ENCODE measurements around the gene PITPNM2.

PITPNM2 gene

DNA sequence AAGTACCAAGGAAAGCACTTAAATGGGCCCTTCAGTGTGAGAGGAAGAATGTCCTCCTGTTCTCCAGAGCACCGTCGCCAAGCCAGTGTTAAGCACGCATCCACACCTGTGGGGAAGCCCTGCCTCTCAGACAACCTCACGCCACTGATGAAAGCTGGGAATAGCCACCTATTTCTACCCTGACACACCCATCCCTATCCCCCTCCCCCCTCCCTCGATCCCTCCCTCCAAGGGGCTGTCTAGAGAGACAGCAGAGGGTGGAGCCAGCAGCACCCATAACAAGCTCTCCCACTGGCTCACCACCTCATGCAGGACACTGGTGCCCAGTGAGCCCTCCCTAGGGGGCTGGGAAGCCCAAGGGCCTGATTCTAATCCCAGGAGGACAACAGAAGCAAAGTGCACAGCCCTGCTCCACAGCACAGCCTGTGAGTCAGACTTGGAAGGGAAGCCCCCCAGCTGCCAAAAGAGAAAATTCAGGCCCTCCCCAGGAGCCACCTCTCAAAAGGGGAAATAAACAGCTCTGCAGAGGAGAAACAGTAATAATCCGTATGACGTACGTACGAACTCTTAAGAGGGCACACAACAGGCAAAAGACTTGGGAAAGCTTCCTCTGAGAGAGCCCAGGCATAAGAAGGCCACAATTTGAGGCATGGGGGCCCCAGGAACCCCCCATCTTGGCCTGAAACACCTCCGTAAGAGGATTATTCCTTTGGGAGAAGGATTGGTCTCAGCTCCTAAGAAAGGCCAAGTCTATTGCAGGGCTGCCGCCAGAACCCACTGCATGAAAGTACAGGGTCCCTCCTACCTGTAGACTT, 7.8 kb downstream of the PITPNM2 start:
- no peak for DNase-seq

DNA sequence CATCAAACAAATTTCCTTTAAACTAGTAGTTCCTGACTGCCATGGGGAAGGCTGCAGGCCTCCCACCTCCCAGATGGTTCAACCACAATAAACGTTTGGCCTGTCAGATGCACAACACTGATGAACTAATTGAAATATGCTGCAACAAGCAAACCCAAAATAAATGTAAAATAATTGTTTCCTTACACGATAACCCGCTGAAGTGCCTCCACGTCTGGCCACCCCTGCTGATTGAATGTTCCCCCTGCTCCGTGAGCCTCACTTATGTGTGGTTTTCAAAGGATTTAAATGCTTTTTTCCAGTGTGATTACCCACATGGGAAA, 8.4 kb downstream of the PITPNM2 start:
- no peak for DNase-seq

DNA sequence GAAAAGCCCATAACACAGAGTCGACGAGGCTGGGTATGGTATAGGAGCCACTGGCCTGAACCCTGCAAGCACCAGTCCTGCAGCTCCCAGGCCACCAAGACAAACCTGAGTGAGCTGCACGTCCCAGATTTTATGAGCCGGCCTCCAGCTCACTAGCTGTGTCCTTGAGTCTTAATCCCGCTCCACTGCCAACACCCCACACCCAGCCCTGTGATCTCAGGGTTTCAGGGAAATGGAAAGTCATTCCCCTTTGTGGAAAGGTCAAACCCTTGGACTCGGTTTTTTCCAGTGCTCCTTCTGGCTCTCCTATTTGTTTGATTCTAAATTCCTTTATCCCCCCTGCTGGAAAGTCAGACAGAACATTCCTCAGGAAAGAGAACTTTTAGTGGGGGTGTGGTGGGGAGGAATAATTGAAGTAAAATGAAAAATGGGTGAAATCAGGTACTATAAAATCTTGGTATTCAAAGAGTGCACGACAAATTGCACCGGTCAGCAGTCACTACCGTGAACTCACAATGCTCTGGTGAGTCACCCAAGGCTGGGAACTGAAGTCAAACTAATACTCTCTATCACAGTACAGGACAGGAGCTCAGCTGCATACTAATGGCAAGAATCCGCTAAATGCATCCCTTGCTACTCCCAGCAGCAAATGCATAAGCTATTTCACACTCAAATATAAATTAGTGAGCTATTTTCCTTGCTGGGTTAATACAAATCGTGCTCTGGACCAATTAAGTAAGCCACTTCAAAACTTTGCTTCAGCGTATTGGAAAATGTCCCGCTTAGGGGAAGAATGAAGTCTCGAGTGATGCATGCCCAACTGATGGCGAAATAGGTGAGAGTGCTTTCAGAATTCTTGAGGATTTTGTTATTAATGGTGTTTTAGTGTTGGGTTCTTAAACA, 9.0 kb downstream of the PITPNM2 start:
- DNase-seq = no peak

DNA sequence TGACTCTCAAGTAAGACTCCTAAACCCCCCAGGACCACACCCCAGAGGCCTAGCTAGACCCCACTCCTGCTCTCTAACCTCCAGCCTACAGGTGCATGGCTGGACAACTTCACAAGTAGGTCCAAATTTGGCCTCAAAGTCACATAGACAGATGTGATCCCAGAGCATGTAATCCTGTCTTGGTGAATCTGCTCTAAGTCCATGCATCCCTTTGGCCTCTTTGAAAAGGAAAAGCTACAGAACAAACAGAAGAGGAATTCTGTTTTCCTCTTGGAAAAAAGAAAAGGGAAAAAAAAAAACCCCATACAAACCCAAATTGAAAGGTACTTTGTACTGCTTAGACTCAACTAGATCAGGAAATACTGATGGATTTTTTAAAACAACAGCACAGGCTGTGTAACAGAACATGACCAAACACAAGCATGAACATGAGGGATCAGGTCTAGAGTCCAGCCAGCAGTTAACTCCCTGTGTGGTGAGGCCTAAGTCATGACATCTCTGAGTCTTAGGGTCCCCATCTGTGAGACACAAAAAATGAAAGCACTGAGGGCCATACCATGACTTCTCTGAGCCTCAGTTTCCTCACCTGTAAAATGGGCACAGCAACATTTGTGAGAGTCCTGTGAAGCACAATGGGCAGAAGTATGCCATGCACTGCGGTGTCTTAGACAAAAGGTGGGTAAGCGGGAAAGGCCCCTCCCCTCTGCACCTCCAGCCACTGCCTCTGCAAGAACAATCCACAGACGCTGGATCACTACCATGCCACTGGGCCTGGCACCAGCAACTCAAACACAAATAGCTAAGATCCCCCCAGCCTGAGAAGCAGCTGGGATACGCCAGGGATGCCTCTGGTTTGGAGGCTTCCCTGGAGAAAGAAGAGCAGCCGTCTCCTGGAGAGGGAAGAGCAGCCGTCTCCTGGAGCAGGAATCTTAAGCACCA, 9.9 kb downstream of the PITPNM2 start:
- no peak for DNase-seq

DNA sequence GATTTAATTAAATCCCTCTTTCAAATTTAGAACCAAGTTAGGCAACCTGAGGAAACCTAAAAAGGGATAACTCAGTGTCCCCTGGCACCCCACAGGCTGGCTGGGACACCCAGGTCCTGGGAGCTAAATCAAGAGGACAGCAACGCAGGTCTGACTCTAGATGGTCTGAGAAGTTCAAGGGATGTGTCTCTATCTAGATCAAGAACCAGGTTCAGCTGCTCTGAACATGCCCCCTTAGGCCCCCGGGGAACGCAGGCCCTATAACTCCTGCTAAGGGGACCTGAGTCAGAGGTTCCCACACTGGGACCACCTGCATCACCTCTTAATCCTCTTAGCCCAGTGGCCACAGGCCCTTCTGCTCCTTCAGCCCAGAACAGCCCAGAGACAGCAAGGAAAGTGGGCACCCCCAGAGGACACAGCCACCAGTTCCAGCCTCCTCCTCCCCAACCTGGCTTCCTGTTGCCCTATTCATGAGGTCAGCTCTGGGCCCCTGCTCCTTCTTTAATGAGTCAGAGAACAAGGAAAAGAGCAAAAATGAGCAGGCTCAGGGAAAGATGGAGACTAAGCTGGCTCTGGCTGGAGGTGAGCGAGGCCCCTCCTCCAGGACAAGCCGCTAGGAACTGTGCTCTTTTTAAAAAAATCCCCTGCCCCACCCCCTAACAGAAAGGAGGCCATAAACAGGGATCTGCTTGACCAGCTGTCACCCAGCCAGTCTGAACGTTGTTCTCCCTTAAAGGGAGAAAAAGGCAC, 10.8 kb downstream of the PITPNM2 start:
- no peak for DNase-seq

DNA sequence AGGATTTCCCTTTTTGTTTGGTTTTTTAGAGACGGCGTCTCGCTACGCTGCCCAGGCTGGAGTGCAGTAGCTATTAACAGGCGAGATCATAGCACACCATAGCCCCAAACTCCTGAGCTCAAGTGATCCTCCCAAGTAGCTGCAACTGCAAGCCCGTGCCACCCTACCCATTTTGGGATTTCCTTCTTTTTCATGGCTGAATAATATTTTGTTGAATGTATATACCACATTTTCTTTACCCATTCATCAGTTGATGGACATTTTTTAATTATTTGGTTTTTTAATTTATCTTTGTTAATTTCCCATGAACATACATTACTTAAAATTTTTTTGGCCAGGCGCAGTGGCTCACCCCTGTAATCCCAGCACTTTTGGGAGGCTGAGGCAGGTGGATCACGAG, 15.2 kb downstream of the PITPNM2 start:
- no peak for DNase-seq

DNA sequence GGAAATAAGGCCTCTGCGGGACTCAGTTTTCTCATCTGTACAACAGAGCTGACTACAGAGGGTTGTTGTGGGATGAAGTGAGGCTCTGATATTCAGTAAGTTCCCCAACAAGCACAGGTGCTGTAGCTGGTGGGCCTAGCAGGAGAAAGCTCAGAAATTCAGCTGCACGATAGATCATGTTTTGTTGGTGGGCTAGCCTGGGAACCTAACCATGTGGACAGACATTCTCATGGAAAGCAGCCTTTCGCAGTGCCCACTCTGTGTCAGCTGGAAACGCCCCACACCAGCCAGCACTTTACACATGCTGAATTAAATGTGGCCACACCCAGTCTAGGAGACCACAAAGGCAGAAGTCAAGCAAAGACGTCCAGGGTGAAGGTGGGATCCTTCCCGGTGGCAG, 16.1 kb downstream of the PITPNM2 start:
- DNase-seq = no peak

DNA sequence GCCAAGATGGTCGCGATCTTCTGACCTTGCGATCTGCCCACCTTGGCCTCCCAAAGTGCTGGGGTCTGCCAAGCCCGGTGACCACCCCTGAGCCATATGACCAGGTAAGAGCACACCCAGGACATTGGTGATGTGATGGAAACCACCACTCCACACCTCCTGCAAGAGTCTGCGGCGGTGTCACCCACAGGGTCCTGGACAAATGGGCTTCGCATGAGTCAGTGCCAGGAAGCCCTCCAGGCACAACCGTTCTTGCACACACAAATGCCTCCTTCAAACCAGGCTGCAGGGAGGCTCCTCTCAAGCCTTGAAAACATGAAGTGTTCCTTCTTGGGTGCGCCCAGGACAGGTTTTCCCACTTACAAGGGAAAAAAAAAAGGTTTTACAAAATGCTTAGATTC, 16.6 kb downstream of the PITPNM2 start:
- no peak for DNase-seq

DNA sequence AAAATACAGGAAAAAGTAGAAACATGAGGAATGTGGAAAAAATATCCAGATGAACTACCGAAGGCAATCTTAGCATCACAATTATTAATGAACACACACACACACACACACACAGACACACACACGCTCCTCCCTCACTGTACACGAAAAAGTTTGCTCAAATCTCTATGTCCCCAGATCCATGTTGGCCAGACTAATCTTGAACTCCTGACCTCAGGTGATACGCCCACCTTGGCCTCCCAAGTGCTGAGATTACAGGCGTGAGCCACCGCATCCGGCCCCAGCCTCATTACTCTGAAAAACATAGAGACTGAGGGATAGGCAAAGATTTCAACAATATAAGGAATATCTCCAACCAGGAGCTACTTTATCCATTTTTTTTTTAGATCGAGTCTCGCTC, 17.2 kb downstream of the PITPNM2 start:
- no peak for DNase-seq

DNA sequence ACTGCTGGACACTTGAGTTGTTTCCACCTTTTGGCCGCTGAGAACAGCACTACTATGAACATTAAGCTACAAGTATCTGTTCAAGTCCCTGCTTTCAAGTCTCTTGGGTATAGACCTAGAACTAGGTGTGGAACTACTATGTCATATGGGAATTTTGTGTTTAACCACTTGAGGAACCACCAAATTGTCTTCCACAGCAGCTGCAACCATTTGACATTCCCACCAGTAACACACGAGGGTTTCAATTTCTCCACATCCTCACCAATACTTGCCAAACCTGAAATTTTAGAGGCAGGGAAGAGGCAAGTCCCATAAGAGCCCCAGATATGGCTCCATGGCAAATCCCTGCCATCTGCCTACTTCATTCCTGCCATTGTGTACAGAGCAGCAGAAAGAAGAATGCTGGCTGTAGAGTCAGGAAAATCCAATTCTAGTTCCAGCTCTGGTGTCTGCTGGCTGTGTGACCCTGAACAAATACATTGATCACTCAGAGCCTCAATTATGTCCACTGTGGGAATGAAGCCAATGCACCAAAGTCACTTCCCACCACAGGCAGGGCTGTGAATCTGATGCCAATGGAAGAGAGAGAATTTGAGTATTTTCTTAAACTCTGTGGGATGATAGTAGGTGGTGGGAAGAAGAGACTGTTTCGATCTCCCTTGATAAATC, 17.8 kb downstream of the PITPNM2 start:
- no peak for DNase-seq

DNA sequence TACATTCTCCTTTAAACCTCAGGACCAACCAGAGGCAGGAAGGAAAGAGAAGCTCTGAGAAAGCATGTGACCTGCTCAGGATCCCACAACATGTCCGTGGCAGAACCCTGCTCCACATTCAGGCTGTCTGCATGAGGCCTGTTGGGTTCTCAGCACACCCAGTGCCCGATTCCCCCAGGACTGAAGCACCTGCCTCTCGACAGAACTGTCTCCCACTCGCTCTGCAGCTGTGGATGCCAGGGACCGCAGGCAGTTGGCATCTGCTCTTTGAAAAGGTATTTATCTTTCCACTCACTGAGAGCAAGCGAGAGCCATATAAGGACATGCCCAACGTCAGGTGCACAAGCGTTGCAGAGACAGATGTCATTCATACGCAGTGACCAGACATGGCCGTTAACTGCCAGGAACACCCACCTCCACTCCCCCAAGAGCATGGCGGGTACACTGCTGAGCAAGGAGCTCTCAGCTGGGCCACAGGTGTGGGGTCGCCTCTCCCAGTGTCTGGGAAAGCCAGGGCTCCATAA, 18.9 kb downstream of the PITPNM2 start:
- peak; percentile 45 to 69 for DNase-seq

DNA sequence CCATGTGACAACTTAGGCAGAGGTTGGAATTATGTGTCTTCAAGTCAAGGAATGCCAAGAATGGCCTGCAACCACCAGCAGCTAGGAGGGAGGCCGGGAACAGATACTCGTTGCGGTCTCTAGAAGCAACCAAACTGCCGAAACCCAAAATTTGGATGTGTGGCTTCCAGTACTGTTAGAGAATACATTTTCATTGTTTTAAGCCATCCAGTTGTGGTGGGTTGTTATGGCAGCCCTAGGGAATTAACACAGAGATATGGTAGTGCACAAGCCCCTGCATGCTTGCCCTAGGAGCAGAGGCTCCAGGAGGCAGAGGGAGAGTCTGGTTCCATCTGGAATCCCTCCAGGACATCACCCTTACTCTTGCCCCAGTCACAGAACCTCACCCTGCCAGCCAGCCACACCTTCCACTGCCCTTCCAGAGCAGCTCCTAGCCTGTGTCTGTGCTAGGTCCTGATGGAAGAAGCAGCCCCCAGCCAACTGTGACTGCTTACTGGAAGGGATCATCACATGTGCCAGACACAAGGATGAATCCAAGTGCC, 19.5 kb downstream of the PITPNM2 start:
- DNase-seq = no peak

DNA sequence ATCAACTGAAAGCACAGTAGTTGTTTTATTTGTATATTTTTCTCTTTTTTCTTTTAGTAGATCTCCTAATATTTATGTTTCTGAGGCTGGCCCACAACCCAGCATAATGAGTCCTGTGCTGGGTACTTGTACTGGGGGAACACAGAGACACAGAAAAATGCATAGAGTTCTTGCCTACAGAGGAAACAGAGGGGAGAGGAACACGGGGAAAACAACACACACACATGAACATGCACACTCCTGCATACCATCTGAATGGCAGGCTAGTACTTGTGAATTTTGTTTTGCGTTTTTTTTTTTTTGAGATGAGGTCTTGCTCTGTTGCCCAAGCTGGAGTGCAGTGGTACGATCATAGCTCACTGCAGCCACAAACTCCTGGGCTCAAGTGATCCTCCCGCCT, 21.3 kb downstream of the PITPNM2 start:
- DNase-seq = no peak

DNA sequence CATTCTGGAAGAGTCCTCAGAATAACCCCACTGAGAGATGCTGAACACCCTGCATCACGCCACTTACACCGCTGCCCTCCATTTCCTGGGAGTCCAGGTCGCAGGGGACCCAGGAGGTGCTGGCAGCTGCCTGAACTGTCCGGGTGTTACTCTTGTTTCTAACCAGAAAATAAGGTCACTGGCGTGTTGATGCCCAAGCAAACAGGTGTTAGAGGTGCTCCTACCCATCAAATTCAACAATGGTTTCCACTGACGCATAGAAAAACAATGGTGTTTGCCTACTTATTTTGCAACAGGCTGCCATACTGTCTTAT, 23.8 kb downstream of the PITPNM2 start:
- no peak for DNase-seq

DNA sequence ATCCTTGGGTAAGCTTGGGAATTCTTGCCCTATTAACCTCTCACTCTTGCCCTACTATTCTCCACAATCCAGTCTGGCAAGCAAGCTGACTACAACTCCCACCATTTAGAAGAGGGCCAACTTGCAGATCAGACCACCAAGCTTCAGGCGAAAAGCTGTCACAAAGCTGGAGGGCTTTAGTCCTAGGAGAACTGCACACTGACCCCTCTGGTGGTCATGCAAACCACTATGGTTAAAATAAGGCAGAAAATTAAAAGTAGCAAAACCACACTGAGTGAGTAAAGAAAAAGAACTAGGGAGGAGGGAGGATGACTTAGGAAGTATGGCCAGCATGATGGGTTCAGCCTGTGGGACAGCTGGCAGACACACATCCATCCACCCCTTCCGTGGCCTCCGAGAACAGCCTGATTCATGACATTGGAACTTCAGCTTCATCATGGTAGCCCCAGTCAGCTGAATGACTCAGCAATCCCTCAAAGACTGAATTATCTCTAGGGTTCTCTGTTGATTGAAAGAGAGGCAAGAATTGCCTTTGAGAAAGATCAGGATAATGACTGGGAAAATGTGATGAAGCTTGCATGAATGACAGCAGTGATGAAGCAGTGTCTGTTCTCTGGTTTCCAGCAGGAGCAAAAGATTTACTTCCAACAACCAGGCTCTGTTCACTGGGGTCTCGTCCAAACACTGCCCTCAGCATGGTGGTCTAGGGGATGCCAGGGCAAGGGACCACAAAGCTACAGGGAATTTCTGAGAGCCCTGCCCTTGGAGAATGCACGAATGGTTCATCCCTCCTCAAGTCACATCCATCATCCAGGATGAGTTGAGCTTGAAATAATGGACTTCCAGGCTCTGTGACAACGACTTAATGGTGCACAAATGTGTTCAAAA, 24.4 kb downstream of the PITPNM2 start:
- DNase-seq = no peak

DNA sequence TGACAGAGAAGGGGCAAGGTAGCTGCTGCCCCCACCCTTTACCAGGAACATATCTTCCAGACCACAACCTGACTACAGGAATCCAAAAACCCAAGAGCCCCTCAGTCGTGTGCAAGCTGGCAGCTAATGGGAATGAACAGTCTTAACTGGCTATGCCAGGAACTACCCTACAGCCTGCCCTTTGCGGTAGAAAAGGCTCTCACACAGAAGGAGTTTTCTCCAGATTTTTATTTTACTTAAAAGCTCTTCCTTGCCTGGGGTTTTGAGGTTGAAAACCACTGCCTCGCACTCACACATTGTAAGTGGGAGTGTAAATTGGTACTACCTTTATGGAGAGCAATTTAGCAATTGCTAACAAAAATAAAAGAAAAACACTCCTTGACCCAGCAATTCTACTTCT, 28.3 kb downstream of the PITPNM2 start:
- no peak for DNase-seq

DNA sequence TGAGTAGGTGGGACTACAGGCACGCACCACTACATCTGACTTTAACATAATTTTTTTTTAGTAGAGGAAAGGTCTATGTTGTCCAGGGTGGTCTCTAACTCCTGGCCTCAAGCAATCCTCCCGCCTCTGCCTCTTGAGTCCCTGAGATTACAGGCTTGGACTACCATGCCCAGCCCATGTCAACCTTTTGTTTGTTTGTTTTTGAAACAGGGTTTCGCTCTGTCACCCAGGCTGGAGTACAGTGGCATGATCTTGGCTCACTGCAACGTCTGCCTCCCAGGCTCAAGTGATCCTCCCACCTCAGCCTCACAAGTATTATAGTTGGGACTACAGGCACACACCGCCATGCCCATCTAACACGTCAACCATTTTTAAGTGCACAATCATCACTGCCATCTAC, 29.2 kb downstream of the PITPNM2 start:
- DNase-seq = no peak

DNA sequence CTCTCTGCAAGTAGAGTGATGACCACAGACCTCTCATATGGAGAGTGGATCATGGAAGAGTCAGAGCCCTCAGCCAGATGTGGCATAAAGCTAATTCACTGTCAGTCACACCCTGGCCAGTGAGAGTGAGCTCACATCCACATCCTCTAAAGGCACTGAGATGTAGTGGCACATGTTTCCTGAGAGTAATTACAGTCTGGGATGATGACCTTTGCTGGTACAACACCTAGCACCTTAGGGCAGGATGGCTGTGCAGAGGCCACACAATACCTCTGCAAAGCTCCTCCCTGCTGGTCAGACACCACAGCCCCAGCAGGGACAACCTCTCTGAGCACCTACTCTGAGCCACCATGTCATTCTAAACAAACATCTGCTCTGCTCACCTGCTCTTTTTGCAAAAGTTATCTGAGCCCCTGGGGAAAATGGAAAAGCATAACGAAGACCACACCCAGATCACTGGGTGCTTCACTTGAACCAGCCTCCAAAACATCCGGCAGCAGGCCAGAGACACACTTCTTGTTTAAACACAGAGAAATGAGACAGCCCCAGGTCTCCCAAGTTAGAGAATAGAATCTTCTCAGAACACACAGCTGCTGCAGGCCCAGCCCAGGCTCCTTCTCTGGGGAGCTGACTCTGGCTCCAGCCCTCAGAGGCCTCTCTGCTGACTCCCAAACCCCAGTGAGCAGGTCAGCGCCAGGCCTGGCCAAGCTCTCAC, 30.3 kb downstream of the PITPNM2 start:
- peak; percentile 30 to 39 for DNase-seq

DNA sequence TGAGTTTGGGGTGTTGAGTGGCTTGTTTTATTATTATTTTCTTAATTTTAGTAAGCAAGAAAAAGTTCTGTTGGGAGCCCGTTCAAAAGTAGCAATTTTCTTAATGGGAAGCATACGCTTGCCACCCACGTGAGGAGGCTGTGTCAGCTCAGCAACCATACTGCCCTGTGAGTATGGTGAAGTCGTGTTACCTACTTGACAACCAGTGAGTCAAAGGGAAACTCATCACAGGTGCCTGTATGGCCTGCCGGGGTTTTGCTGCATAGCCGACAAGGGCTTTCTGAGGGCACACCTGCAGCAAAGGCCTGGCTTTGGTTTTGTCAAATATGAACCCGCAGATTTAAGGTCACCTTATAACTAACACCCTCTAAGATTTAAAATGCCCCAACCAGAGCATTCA, 31.1 kb downstream of the PITPNM2 start:
- DNase-seq = peak; percentile 35 to 41

DNA sequence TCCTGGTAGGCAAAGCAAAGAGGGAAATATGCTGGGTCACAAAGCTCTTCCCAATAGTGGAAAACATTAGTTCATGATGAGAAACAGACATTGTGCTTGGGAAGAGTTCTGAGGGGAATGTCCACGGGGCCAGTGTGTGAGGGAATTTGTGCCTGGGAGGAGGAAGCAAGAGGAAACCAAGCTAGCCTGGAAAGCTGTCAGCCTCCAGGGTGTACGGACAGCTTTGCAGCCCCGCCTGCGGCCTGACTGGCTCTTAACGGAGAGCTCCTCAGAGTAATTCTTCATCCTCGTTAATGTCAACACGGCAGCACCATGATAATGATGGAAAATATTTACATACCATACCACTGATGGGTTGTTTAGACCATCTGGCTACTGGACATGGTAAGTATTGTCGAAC, 32.4 kb downstream of the PITPNM2 start:
- no peak for DNase-seq
